Type B pancreatic cell (in vitro differentiated cells): ENCODE measurements around the gene MFRP. TPM values are rescaled to one million over a fixed set of nuclear protein-coding genes. Genes with fewer than 3 reads are reported as not detected.

Experiments
- DNase-seq: peaks from one replicate; pipeline ENCODE4 v3.0.0; 2021; ENCODE audit warnings: mixed read lengths; ENCODE audit not compliant: unreplicated experiment; ENCODE audit errors: extremely low spot score
- H3K27ac Mint-ChIP-seq: 2 replicates; pipeline ENCODE4 v1.8.0; 2021; ENCODE audit warnings: mild to moderate bottlenecking, mixed read lengths
- H3K27me3 Mint-ChIP-seq: 2 replicates; pipeline ENCODE4 v1.8.0; 2021; ENCODE audit warnings: mixed read lengths
- H3K36me3 Mint-ChIP-seq: 2 replicates; pipeline ENCODE4 v1.8.0; 2021; ENCODE audit warnings: mixed read lengths
- H3K4me1 Mint-ChIP-seq: one replicate; pipeline ENCODE4 v1.8.0; 2021; ENCODE audit warnings: mixed read lengths; ENCODE audit not compliant: unreplicated experiment
- H3K4me3 Mint-ChIP-seq: 2 replicates; pipeline ENCODE4 v1.8.0; 2021; ENCODE audit warnings: mild to moderate bottlenecking, mixed read lengths
- H3K9me3 Mint-ChIP-seq: 2 replicates; pipeline ENCODE4 v1.8.0; 2021; ENCODE audit warnings: mixed read lengths
- CTCF ChIP-seq: fragments of 200-600 bp; sonication (generic); conservative IDR thresholded peaks from 2 replicates; pipeline ENCODE4 v1.5.0; 2021; ENCODE audit warnings: antibody characterized with exemption, mild to moderate bottlenecking
- total RNA-seq: library from RNA; stranded (reverse); gene quantifications from 2 replicates; pipeline ENCODE4 v1.2.1, GENCODE V29; 2021; ENCODE audit warnings: low replicate concordance

Gene MFRP
- total RNA-seq, 1 donor from 2014 or later: not detected

- peaks cover 31% of the 10 kb centered on the region for H3K36me3 Mint-ChIP-seq
- no peak for TF ChIP-seq CTCF
- H3K4me1 Mint-ChIP-seq: peaks cover 3% of the 10 kb centered on the region
- H3K27ac Mint-ChIP-seq: no peak overlapping the region
- H3K27me3 Mint-ChIP-seq: no peaks in the 10 kb centered on the region
- DNase-seq: no peak
- no peaks in the 10 kb centered on the region for H3K9me3 Mint-ChIP-seq
- no peak overlapping the region for H3K4me3 Mint-ChIP-seq
These were observed 40.7 kb downstream of the MFRP start for GRCh38 chr11:119305556-119306372.

- H3K27me3 Mint-ChIP-seq: no peaks in the 10 kb centered on the region
- H3K4me3 Mint-ChIP-seq: no peak overlapping the region
- H3K27ac Mint-ChIP-seq: no peak overlapping the region
- no peaks in the 10 kb centered on the region for H3K9me3 Mint-ChIP-seq
- no peak for TF ChIP-seq CTCF
- peaks cover 3% of the 10 kb centered on the region for H3K4me1 Mint-ChIP-seq
- peaks cover 46% of the 10 kb centered on the region for H3K36me3 Mint-ChIP-seq
- no peak for DNase-seq
These were observed 43.2 kb downstream of the MFRP start for GRCh38 chr11:119303227-119303718.

GRCh38 chr11:119300198-119300964 is 46.1 kb downstream of the MFRP start:
- Mint-ChIP-seq H3K36me3 (peaks cover 52% of the 10 kb centered on the region), H3K4me3 (no peak overlapping the region), H3K4me1 (no peaks in the 10 kb centered on the region), H3K27ac (no peak overlapping the region), H3K9me3 (no peaks in the 10 kb centered on the region), H3K27me3 (no peaks in the 10 kb centered on the region)
- TF ChIP-seq CTCF: no peak
- no peak for DNase-seq

GRCh38 chr11:119299416-119299815 is 47.1 kb downstream of the MFRP start:
- H3K4me3 Mint-ChIP-seq: no peak overlapping the region
- TF ChIP-seq CTCF: no peak
- no peak overlapping the region for H3K27ac Mint-ChIP-seq
- H3K9me3 Mint-ChIP-seq: no peaks in the 10 kb centered on the region
- no peaks in the 10 kb centered on the region for H3K27me3 Mint-ChIP-seq
- no peak for DNase-seq
- H3K4me1 Mint-ChIP-seq: no peaks in the 10 kb centered on the region
- peaks cover 49% of the 10 kb centered on the region for H3K36me3 Mint-ChIP-seq

GRCh38 chr11:119298726-119299125 is 47.8 kb downstream of the MFRP start:
- no peak for TF ChIP-seq CTCF
- H3K9me3 Mint-ChIP-seq: no peaks in the 10 kb centered on the region
- no peak overlapping the region for H3K4me3 Mint-ChIP-seq
- no peaks in the 10 kb centered on the region for H3K27me3 Mint-ChIP-seq
- peaks cover 45% of the 10 kb centered on the region for H3K36me3 Mint-ChIP-seq
- DNase-seq: no peak
- H3K27ac Mint-ChIP-seq: no peak overlapping the region
- no peaks in the 10 kb centered on the region for H3K4me1 Mint-ChIP-seq
